Vagina (tissue), 2 donors: Measurements from ENCODE around the gene PFDN2. TPM values are rescaled to one million over a fixed set of nuclear protein-coding genes. Genes with fewer than 3 reads are reported as not detected.
"Not testable (repeated sequence)": the region's sequence is repeated elsewhere in the genome, so short reads cannot be mapped to it uniquely, and the experiment has no call there.

Experiments
- DNase-seq, 2 donors: peaks; one replicate each; pipeline ENCODE4 v3.0.0-alpha.2; 2017; ENCODE audit errors: extremely low spot score in 2 of 2
- H3K27ac ChIP-seq: fragments of 200-600 bp; sonication (generic); one replicate; pipeline ENCODE4 v1.5.1; 2019
- H3K27me3 ChIP-seq: fragments of 200-600 bp; sonication (generic); one replicate; pipeline ENCODE4 v1.5.1; 2019
- H3K36me3 ChIP-seq, 2 donors: fragments of 200-600 bp; sonication (generic); one replicate each; pipeline ENCODE4 v1.5.1; 2017 to 2019
- H3K4me1 ChIP-seq: fragments of 200-600 bp; sonication (generic); one replicate; pipeline ENCODE4 v1.5.1; 2019
- H3K4me3 ChIP-seq, 2 donors: fragments of 200-600 bp; sonication (generic); 1 replicate in 1 of 2; 2 replicates in 1 of 2; pipeline ENCODE4 v1.5.1; 2016 to 2019
- H3K9me3 ChIP-seq: fragments of 200-600 bp; sonication (generic); one replicate; pipeline ENCODE4 v1.5.1; 2019
- CTCF ChIP-seq, 3 experiments: fragments of 450-650 bp in 2 of 3; fragments of 200-600 bp in 1 of 3; sonication (generic) in 1 of 3; IDR thresholded peaks; one replicate each; pipeline ENCODE4 v1.5.1; 2017 to 2019; ENCODE audit warnings: antibody characterized with exemption in 3 of 3, mild to moderate bottlenecking in 2 of 3, moderate library complexity in 2 of 3
- POLR2A ChIP-seq, 2 donors: fragments of 450-650 bp; IDR thresholded peaks; one replicate each; pipeline ENCODE4 v1.6.1; 2017; ENCODE audit warnings: antibody characterized with exemption in 2 of 2, mild to moderate bottlenecking in 2 of 2, moderate library complexity in 2 of 2
- POLR2AphosphoS5 ChIP-seq, 2 donors: sonication (generic); formaldehyde crosslinking; IDR thresholded peaks; one replicate each; pipeline ENCODE4 v1.9.0; 2017; ENCODE audit warnings: antibody characterized with exemption in 2 of 2, mild to moderate bottlenecking in 2 of 2, low read depth in 1 of 2; ENCODE audit not compliant: insufficient read depth in 1 of 2
- intact Hi-C: fragments of 100-400 bp; cut with DNase I; formaldehyde crosslinking; loops from one replicate; pipeline ENCODE4 v1.15.1; 2023
- total RNA-seq: library from RNA; depleted of rRNA; stranded (reverse); fragments of >200 nt; gene quantifications from one replicate; pipeline ENCODE4 v1.2.3, GENCODE V29; 2016

Gene PFDN2
- total RNA-seq, 1 donor from 2014 or later, result 47.1 TPM

GRCh38 chr1:161122967-161123366 is 5.1 kb upstream of the PFDN2 start:
- Histone ChIP-seq H3K27ac (no peak overlapping the region), H3K4me1 (peaks cover 25% of the 10 kb centered on the region), H3K9me3 (no peaks in the 10 kb centered on the region), H3K36me3 (peaks cover 0 to 62% of the 10 kb centered on the region in 2 donors), H3K27me3 (no peaks in the 10 kb centered on the region), H3K4me3 (no peak overlapping the region)
- intact Hi-C loops, result no loop called here
- TF ChIP-seq CTCF (IDR thresholded peaks at IDR 0.05) (no peak), POLR2AphosphoS5 (IDR thresholded peaks at IDR 0.05; ENCODE audit: insufficient read depth in 1 of 2, low read depth in 1 of 2) (no peak)
- DNase-seq, result no peak

GRCh38 chr1:161121834-161122233 is 4.0 kb upstream of the PFDN2 start:
- no peak overlapping the region for H3K4me3 ChIP-seq
- H3K9me3 ChIP-seq, result no peaks in the 10 kb centered on the region
- H3K36me3 ChIP-seq, result peaks cover 0 to 57% of the 10 kb centered on the region in 2 donors
- H3K4me1 ChIP-seq, result peaks cover 24% of the 10 kb centered on the region
- DNase-seq, result no peak
- no peaks in the 10 kb centered on the region for H3K27me3 ChIP-seq
- intact Hi-C loops, result no loop called here
- TF ChIP-seq POLR2A (IDR thresholded peaks at IDR 0.05) (no peak), POLR2AphosphoS5 (IDR thresholded peaks at IDR 0.05; ENCODE audit: insufficient read depth in 1 of 2, low read depth in 1 of 2) (no peak), CTCF (IDR thresholded peaks at IDR 0.05) (no peak)
- no peak overlapping the region for H3K27ac ChIP-seq

GRCh38 chr1:161121042-161121650 is 3.3 kb upstream of the PFDN2 start:
- intact Hi-C loops, result no loop called here
- Histone ChIP-seq H3K36me3 (peaks cover 0 to 57% of the 10 kb centered on the region in 2 donors), H3K9me3 (no peaks in the 10 kb centered on the region), H3K4me3 (no peak overlapping the region), H3K27ac (no peak overlapping the region), H3K4me1 (peaks cover 31% of the 10 kb centered on the region), H3K27me3 (no peaks in the 10 kb centered on the region)
- DNase-seq, result no peak
- TF ChIP-seq POLR2A (IDR thresholded peaks at IDR 0.05) (no peak), POLR2AphosphoS5 (IDR thresholded peaks at IDR 0.05; ENCODE audit: insufficient read depth in 1 of 2, low read depth in 1 of 2) (no peak)

- peaks cover 0 to 44% of the 10 kb centered on the region in 2 donors for H3K36me3 ChIP-seq
- peaks cover 48% of the 10 kb centered on the region for H3K4me1 ChIP-seq
- DNase-seq, result no peak
Measured at GRCh38 chr1:161119092-161119903, 1.5 kb upstream of the PFDN2 start.

GRCh38 chr1:161115961-161116360 is 1.9 kb downstream of the PFDN2 start:
- Histone ChIP-seq H3K36me3 (peaks cover 0 to 10% of the 10 kb centered on the region in 2 donors), H3K4me1 (peaks cover 48% of the 10 kb centered on the region)
- H3K4me3 ChIP-seq, DNase-seq, H3K27ac ChIP-seq, H3K9me3 ChIP-seq, H3K27me3 ChIP-seq, intact Hi-C loops: not testable (repeated sequence)

More at GRCh38 chr1:161119092-161119903, 1.5 kb upstream of the PFDN2 start:
- peak overlapping the region; percentile 94 for H3K27ac ChIP-seq
- H3K9me3 ChIP-seq, result no peaks in the 10 kb centered on the region
- H3K4me3 ChIP-seq, result peak overlapping the region; percentile 94 to 99
- H3K27me3 ChIP-seq, result no peaks in the 10 kb centered on the region
- no peak for TF ChIP-seq CTCF (IDR thresholded peaks at IDR 0.05)
- intact Hi-C loops, result no loop called here

- no peaks in the 10 kb centered on the region for H3K9me3 ChIP-seq
- no peak overlapping the region for H3K27ac ChIP-seq
- no peaks in the 10 kb centered on the region for H3K27me3 ChIP-seq
- DNase-seq, result no peak
- H3K4me3 ChIP-seq, result no peak overlapping the region
- intact Hi-C loops, result no loop called here
- no peak for TF ChIP-seq POLR2A (IDR thresholded peaks at IDR 0.05)
- TF ChIP-seq POLR2AphosphoS5 (IDR thresholded peaks at IDR 0.05; ENCODE audit: insufficient read depth in 1 of 2, low read depth in 1 of 2), result peak in 1 of 2 donors; percentile 55
- TF ChIP-seq CTCF (IDR thresholded peaks at IDR 0.05), result no peak
- peaks cover 47% of the 10 kb centered on the region for H3K4me1 ChIP-seq
- peaks cover 0 to 3% of the 10 kb centered on the region in 2 donors for H3K36me3 ChIP-seq
Measured at GRCh38 chr1:161115132-161115711, 2.6 kb downstream of the PFDN2 start.
